SK-N-SH (cell line): ENCODE data around the gene MTG1. TPM values are rescaled to one million over a fixed set of nuclear protein-coding genes. Genes with fewer than 3 reads are reported as not detected.

Experiments
- CTCF ChIA-PET: fragments of 300-600, 350-600 bp; formaldehyde crosslinking; extraction: SDS; loops from one replicate; lab custom pipeline; 2021; lab: Yijun Ruan, JAX
- POLR2A ChIA-PET: fragments of 350-600 bp; sonication (Branson Sonifier 250); formaldehyde crosslinking; extraction: SDS; loops from one replicate; lab custom pipeline; 2020; ENCODE audit warnings: antibody characterized with exemption, inconsistent platforms; lab: Yijun Ruan, JAX
- DNase-seq: peaks from one replicate; pipeline ENCODE4 v3.0.0; 2012
- H2AFZ ChIP-seq: fragments of 200-600 bp; sonication (generic); 2 replicates; pipeline ENCODE4 v1.8.1; 2016; ENCODE audit warnings: antibody characterized with exemption, mild to moderate bottlenecking, low read depth
- H3F3A ChIP-seq: fragments of 200-600 bp; sonication (generic); replicated peaks from 2 replicates; pipeline ENCODE3; 2016; ENCODE audit warnings: antibody characterized with exemption, mild to moderate bottlenecking; ENCODE audit not compliant: insufficient read depth
- H3K27ac ChIP-seq, 2 experiments: fragments of 200-500 bp in 1 of 2; fragments of 200-600 bp in 1 of 2; sonication (Bioruptor generic) in 1 of 2; sonication (generic), shearing (Covaris generic) in 1 of 2; 2 replicates each; pipeline versions ENCODE4 v1.5.1 to v1.6.1; 2014 to 2016; ENCODE audit warnings: low read depth in 2 of 2, inconsistent platforms in 1 of 2, low read length in 1 of 2, mild to moderate bottlenecking in 1 of 2, mixed read lengths in 1 of 2
- H3K27me3 ChIP-seq: fragments of 200-600 bp; sonication (generic), shearing (Covaris generic); 2 replicates; pipeline ENCODE4 v1.6.1; 2016; ENCODE audit warnings: mixed run types; ENCODE audit not compliant: insufficient read depth
- H3K36me3 ChIP-seq, 2 experiments: fragments of 200-500 bp in 1 of 2; fragments of 200-600 bp in 1 of 2; sonication (Bioruptor generic) in 1 of 2; sonication (generic) in 1 of 2; replicated peaks in 1 of 2; 2 replicates each; pipeline versions ENCODE3 to v1.5.1; 2014 to 2016; ENCODE audit warnings: low read length in 1 of 2, mild to moderate bottlenecking in 1 of 2; ENCODE audit not compliant: insufficient read depth in 2 of 2, control insufficient read depth in 1 of 2
- H3K4me1 ChIP-seq, 2 experiments: fragments of 200-500 bp in 1 of 2; fragments of 200-600 bp in 1 of 2; sonication (Bioruptor generic) in 1 of 2; sonication (generic), shearing (Covaris generic) in 1 of 2; 2 replicates each; pipeline versions ENCODE4 v1.5.1 to v1.6.1; 2014 to 2016; ENCODE audit warnings: low read depth in 1 of 2, low read length in 1 of 2, mixed run types in 1 of 2; ENCODE audit not compliant: insufficient read depth in 2 of 2, control insufficient read depth in 1 of 2
- H3K4me2 ChIP-seq: fragments of 200-600 bp; sonication (generic), shearing (Covaris generic); 2 replicates; pipeline ENCODE4 v1.6.1; 2017; ENCODE audit warnings: mixed run types
- H3K4me3 ChIP-seq, 2 experiments: fragments of 200-500 bp in 1 of 2; fragments of 200-600 bp in 1 of 2; sonication (Bioruptor generic) in 1 of 2; sonication (generic), shearing (Covaris generic) in 1 of 2; 2 replicates each; pipeline versions ENCODE4 v1.5.1 to v1.8.1; 2014 to 2016; ENCODE audit warnings: low read depth in 2 of 2, inconsistent platforms in 1 of 2, low read length in 1 of 2, mild to moderate bottlenecking in 1 of 2, mixed read lengths in 1 of 2, moderate library complexity in 1 of 2
- H3K79me2 ChIP-seq: fragments of 200-600 bp; sonication (generic); 2 replicates; pipeline ENCODE4 v1.8.1; 2017; ENCODE audit warnings: mild to moderate bottlenecking; ENCODE audit not compliant: insufficient read depth
- H3K9ac ChIP-seq: fragments of 200-600 bp; sonication (generic); 2 replicates; pipeline ENCODE4 v1.6.1; 2017; ENCODE audit warnings: mixed run types
- H3K9me2 ChIP-seq: fragments of 200-600 bp; sonication (generic); 2 replicates; pipeline ENCODE4 v1.6.1; 2017; ENCODE audit warnings: mixed run types
- H3K9me3 ChIP-seq: fragments of 200-600 bp; sonication (generic); 2 replicates; pipeline ENCODE4 v1.6.1; 2017; ENCODE audit warnings: mixed run types, mild to moderate bottlenecking, moderate library complexity
- H4K20me1 ChIP-seq: fragments of 200-600 bp; sonication (generic); 2 replicates; pipeline ENCODE4 v1.6.1; 2017; ENCODE audit warnings: mild to moderate bottlenecking, mixed run types; ENCODE audit not compliant: insufficient read depth
- CHD2 ChIP-seq: fragments of 150-350 bp; IDR thresholded peaks from 2 replicates; pipeline ENCODE4 v1.6.1; 2018; ENCODE audit warnings: low read length; ENCODE audit not compliant: partially characterized antibody
- ELF1 ChIP-seq: IDR thresholded peaks from 2 replicates; pipeline ENCODE4 v1.4.0; 2012
- EP300 ChIP-seq, 2 experiments: IDR thresholded peaks; 2 replicates each; pipeline versions ENCODE4 v1.4.0 to v1.6.1; 2012; ENCODE audit warnings: borderline replicate concordance in 1 of 2, low read depth in 1 of 2, low read length in 1 of 2
- EZH2phosphoT487 ChIP-seq: fragments of 200-600 bp; sonication (generic); IDR thresholded peaks from 2 replicates; pipeline ENCODE4 v1.6.1; 2017; ENCODE audit warnings: low read depth, mixed run types, mild to moderate bottlenecking, antibody characterized with exemption, moderate library complexity, borderline replicate concordance
- FOSL2 ChIP-seq: IDR thresholded peaks from 2 replicates; pipeline ENCODE4 v1.4.0; 2012; ENCODE audit warnings: low read depth, mild to moderate bottlenecking, moderate library complexity, borderline replicate concordance
- IRF3 ChIP-seq: fragments of 150-350 bp; IDR thresholded peaks from 2 replicates; pipeline ENCODE4 v1.6.1; 2016; ENCODE audit warnings: mild to moderate bottlenecking, low read depth, low read length
- JUND ChIP-seq: IDR thresholded peaks from 2 replicates; pipeline ENCODE4 v1.4.0; 2012
- MAX ChIP-seq: IDR thresholded peaks from 2 replicates; pipeline ENCODE4 v1.4.0; 2012; ENCODE audit warnings: low read depth
- MEF2A ChIP-seq: IDR thresholded peaks from 2 replicates; pipeline ENCODE4 v1.4.0; 2012; ENCODE audit warnings: low read depth, borderline replicate concordance
- MXI1 ChIP-seq: IDR thresholded peaks from 2 replicates; pipeline ENCODE4 v1.6.1; 2012; ENCODE audit warnings: mild to moderate bottlenecking, low read depth, low read length, improper control_type of control experiment
- NRF1 ChIP-seq: IDR thresholded peaks from 2 replicates; pipeline ENCODE4 v1.6.1; 2012; ENCODE audit warnings: low read depth, mild to moderate bottlenecking, low read length
- PBX3 ChIP-seq: IDR thresholded peaks from 2 replicates; pipeline ENCODE4; 2012
- RAD21 ChIP-seq: IDR thresholded peaks from 2 replicates; pipeline ENCODE4 v1.6.1; 2012; ENCODE audit warnings: mild to moderate bottlenecking, low read length
- REST ChIP-seq: IDR thresholded peaks from 2 replicates; pipeline ENCODE4 v1.6.1; 2012; ENCODE audit warnings: mild to moderate bottlenecking, low read depth, low read length, moderate library complexity
- RFX5 ChIP-seq: IDR thresholded peaks from 2 replicates; pipeline ENCODE4 v1.6.1; 2012; ENCODE audit warnings: mild to moderate bottlenecking, improper control_type of control experiment, low read length
- RXRA ChIP-seq: IDR thresholded peaks from 2 replicates; pipeline ENCODE4 v1.4.0; 2012; ENCODE audit warnings: low read depth, mild to moderate bottlenecking, borderline replicate concordance
- SIN3A ChIP-seq: IDR thresholded peaks from 2 replicates; pipeline ENCODE4 v1.6.1; 2012; ENCODE audit warnings: low read depth, mild to moderate bottlenecking, low read length, moderate library complexity, borderline replicate concordance
- TCF12 ChIP-seq: IDR thresholded peaks from 2 replicates; pipeline ENCODE4 v1.4.0; 2012
- TEAD4 ChIP-seq: IDR thresholded peaks from 2 replicates; pipeline ENCODE4 v1.4.0; 2012; ENCODE audit warnings: mild to moderate bottlenecking, borderline replicate concordance; ENCODE audit not compliant: insufficient read depth
- USF1 ChIP-seq: IDR thresholded peaks from 2 replicates; pipeline ENCODE4 v1.4.0; 2012; ENCODE audit warnings: low read depth, borderline replicate concordance
- WGBS: methylation state at CpG from one replicate; pipeline ENCODE4 v1.1.6; 2017; ENCODE audit warnings: low lambda C conversion rate; 5-methylcytosine and 5-hydroxymethylcytosine counted together
- polyA plus RNA-seq, 3 experiments: library from polyadenylated mRNA; depleted of rRNA; stranded (reverse); fragments of >200 nt; gene quantifications; 2 replicates each; pipeline ENCODE4 v1.2.3, GENCODE V29; 2012

The MTG1 gene
- polyA plus RNA-seq, 1 of the 3 experiments (the other 2 are of a cell fraction), result 86.4 TPM

- ChIA-PET CTCF (no interaction called here), POLR2A (no interaction called here)
- Histone ChIP-seq H3K36me3 (peaks cover 36 to 56% of the 10 kb centered on the region in 2 experiments), H3F3A (peaks cover 18% of the 10 kb centered on the region), H3K4me2 (no peak overlapping the region), H3K4me3 (no peak overlapping the region), H3K4me1 (peaks cover 0 to 12% of the 10 kb centered on the region in 2 experiments; a peak in 3 of 4 replicates), H3K79me2 (peaks cover 48% of the 10 kb centered on the region), H3K9me3 (no peaks in the 10 kb centered on the region), H3K9me2 (no peaks in the 10 kb centered on the region), H3K27ac (no peak overlapping the region), H3K9ac (no peak overlapping the region), H2AFZ (no peak overlapping the region), H3K27me3 (no peaks in the 10 kb centered on the region), H4K20me1 (peaks cover 13% of the 10 kb centered on the region; the same call in 1 of the 2 replicates)
- DNase-seq, result no peak
- TF ChIP-seq MEF2A, result no peak
- TF ChIP-seq RFX5, result no peak
- TF ChIP-seq FOSL2, result no peak
- TF ChIP-seq SIN3A, result no peak
- WGBS, result 91% methylated on average over 5 of the region's 5 CpGs
Observed at GRCh38 chr10:133403784-133404183, 9.8 kb downstream of the MTG1 start.

GRCh38 chr10:133405272-133405671 lies 11.3 kb downstream of the MTG1 start:
- H3K9me3 ChIP-seq, result 0 out of 2 replicates have a peak, but pooled peaks cover under 1% of the 10 kb centered on the region
- H3K9me2 ChIP-seq, result no peaks in the 10 kb centered on the region
- CTCF ChIA-PET, result no interaction called here
- no peaks in the 10 kb centered on the region for H3K27me3 ChIP-seq
- POLR2A ChIA-PET, result no interaction called here
- H3K4me3 ChIP-seq, result no peak overlapping the region
- H3K9ac ChIP-seq, result no peak overlapping the region
- H2AFZ ChIP-seq, result no peak overlapping the region
- H3K4me2 ChIP-seq, result peak overlapping the region; percentile 26; the same call in 1 of the 2 replicates
- peaks cover 18% of the 10 kb centered on the region for H3F3A ChIP-seq
- peaks cover 0 to 12% of the 10 kb centered on the region in 2 experiments; a peak in 3 of 4 replicates for H3K4me1 ChIP-seq
- 28% methylated on average over 2 of the region's 2 CpGs for WGBS
- H3K36me3 ChIP-seq, result peaks cover 51 to 57% of the 10 kb centered on the region in 2 experiments
- H3K79me2 ChIP-seq, result peaks cover 48% of the 10 kb centered on the region
- no peak for DNase-seq
- H3K27ac ChIP-seq, result peak overlapping the region in 1 of 2 experiments; percentile 60; a peak in 2 of 4 replicates
- peaks cover 13% of the 10 kb centered on the region; the same call in 1 of the 2 replicates for H4K20me1 ChIP-seq
- TF ChIP-seq USF1 (no peak), MXI1 (no peak), JUND (peak; percentile 35), MEF2A (no peak), REST (no peak), RXRA (no peak), MAX (no peak), EZH2phosphoT487 (no peak), NRF1 (no peak), TCF12 (peak; percentile 27; the same call in 1 of the 2 replicates), TEAD4 (peak; percentile 38; the same call in 1 of the 2 replicates), EP300 (IDR thresholded peaks at IDR 0.05; ENCODE audit: borderline replicate concordance in 1 of 2, low read depth in 1 of 2, low read length in 1 of 2) (peak in 1 of 2 experiments; percentile 11; a peak in 1 of 4 replicates), ELF1 (no peak), CHD2 (no peak), RAD21 (no peak), RFX5 (no peak), SIN3A (no peak), IRF3 (no peak), PBX3 (peak; percentile 64)
